Activated naive CD4-positive, alpha-beta T cell treated with anti-CD3 and anti-CD28 coated beads, Interleukin-2, amount 10 ng/mL, durations not matched to agents 5 hours and 36 hours (primary cell): Measurements from ENCODE around the gene SEC23B. TPM values are rescaled to one million over a fixed set of nuclear protein-coding genes. Genes with fewer than 3 reads are reported as not detected.

ENCODE experiments used
- microRNA-seq: library from miRNA; unstranded; fragments of <30 nt; microRNA quantifications from one replicate; pipeline ENCODE4 v1.2.0, GENCODE V29; 2022; ENCODE audit warnings: borderline microRNAs expressed, borderline replicate concordance
- total RNA-seq, 2 experiments: library from RNA; stranded (reverse); gene quantifications; one replicate each; pipeline ENCODE4 v1.2.3, GENCODE V29; 2021

Gene SEC23B
- 10 to 100 TPM; 68.1 to 69.3 TPM for total RNA-seq

GRCh38 chr20:18507218-18508191 is at the start of gene SEC23B:
Gene SEC23B, plus strand, starts transcription at chr20:18507940. Its CDS starts 2,896 bp downstream, at chr20:18510836.

GRCh38 chr20:18466894-18467730 is 40.6 kb upstream of the SEC23B start, which contains the start of the genes DZANK1 and POLR3F:
Gene DZANK1, minus strand, starts transcription at chr20:18467030. Its CDS starts 1,672 bp downstream, at chr20:18465358.
Gene POLR3F, plus strand, starts transcription at chr20:18467390. Its CDS starts 117 bp downstream, at chr20:18467507.

GRCh38 chr20:18496740-18497592 is 10.8 kb upstream of the SEC23B start, which contains the start of gene RBBP9:
Gene RBBP9, minus strand, starts transcription at chr20:18497225. Its CDS starts 58 bp downstream, at chr20:18497167.

GRCh38 chr20:18566892-18567738 is 59.4 kb downstream of the SEC23B start, which contains the start of gene SMIM26:
Gene SMIM26, plus strand, starts transcription at chr20:18567432. Its CDS starts 47 bp downstream, at chr20:18567479.

GRCh38 chr20:18587665-18588573 is 80.2 kb downstream of the SEC23B start, which contains the start of gene DTD1:
Gene DTD1, plus strand, starts transcription at chr20:18588054. Its CDS starts 19 bp downstream, at chr20:18588073.

Small RNA genes lying within 50 kb of the gene (microRNA-seq; reads per million reads assigned to microRNA genes)
- gene MIR3192, result not detected

Other genes with a start within 250 kb of the SEC23B start
- 10 to 100 TPM in 1 of 2 experiments, 1 to 10 TPM in 1; 8.2 to 10.3 TPM for gene ZNF133, start 219.4 kb upstream of the SEC23B start, total RNA-seq
- gene DZANK1, start 40.9 kb upstream of the SEC23B start, total RNA-seq, result 1 to 10 TPM in 1 of 2 experiments, under 1 TPM in 1; 0.96 to 1.0 TPM
- gene POLR3F, start 40.5 kb upstream of the SEC23B start, total RNA-seq, result 1 to 10 TPM; 7.6 to 8.0 TPM
- gene RBBP9, start 10.7 kb upstream of the SEC23B start, total RNA-seq, result 10 to 100 TPM; 14.2 to 14.6 TPM
- gene SMIM26, start 59.5 kb downstream of the SEC23B start, total RNA-seq, result 10 to 100 TPM; 62.8 to 67.1 TPM
- 10 to 100 TPM; 19.3 to 20.9 TPM for gene DTD1, start 80.1 kb downstream of the SEC23B start, total RNA-seq